Uterus (tissue), 2 donors: ENCODE results near the gene CACNB2.

Experiments used
- CTCF ChIP-seq, 4 experiments: fragments of 200-600 bp in 2 of 4; fragments of 450-650 bp in 2 of 4; sonication (generic) in 2 of 4; IDR thresholded peaks; one replicate each; pipeline ENCODE4 v1.5.1; 2016 to 2019; ENCODE audit warnings: antibody characterized with exemption in 4 of 4, mild to moderate bottlenecking in 2 of 4, moderate library complexity in 1 of 4
- POLR2A ChIP-seq, 2 donors: fragments of 450-650 bp; IDR thresholded peaks; one replicate each; pipeline ENCODE4 v1.6.1; 2016; ENCODE audit warnings: antibody characterized with exemption in 2 of 2, mild to moderate bottlenecking in 1 of 2, moderate library complexity in 1 of 2

GRCh38 chr10:18505456-18506118 is 365.4 kb downstream of the CACNB2 start:
- TF ChIP-seq CTCF (IDR thresholded peaks at IDR 0.05) (no peak), POLR2A (IDR thresholded peaks at IDR 0.05) (no peak)
